B cell (primary cell): ENCODE measurements around the gene GNAT2. TPM values are rescaled to one million over a fixed set of nuclear protein-coding genes. Genes with fewer than 3 reads are reported as not detected.

Experiments used
- ATAC-seq: fragments of 200-7000 bp; cut with Tn5 transposase; one replicate; pipeline ENCODE4 v1.10.0; 2021; ENCODE audit warnings: low read depth, mild to moderate bottlenecking, moderate number of reproducible peaks, moderate library complexity
- CTCF ChIA-PET: fragments of 350-600 bp; sonication (Branson Sonifier 250); formaldehyde crosslinking; loops from one replicate; lab custom pipeline; 2021; ENCODE audit warnings: antibody characterized with exemption, inconsistent platforms; lab: Charles Lee
- POLR2A ChIA-PET: fragments of 350-600 bp; sonication (Branson Sonifier 250); formaldehyde crosslinking; loops from one replicate; lab custom pipeline; 2021; ENCODE audit warnings: antibody characterized with exemption; lab: Charles Lee
- DNase-seq: peaks from one replicate; pipeline ENCODE4 v3.0.0; 2013
- H2AFZ ChIP-seq: 2 replicates; pipeline ENCODE4 v1.6.1; 2012; ENCODE audit warnings: mild to moderate bottlenecking, low read depth, low read length; ENCODE audit not compliant: insufficient read depth, poor library complexity, severe bottlenecking
- H3K27ac ChIP-seq, 2 donors: 1 replicate in 1 of 2; 2 replicates in 1 of 2; pipeline ENCODE4 v1.5.1; 2012 to 2013; ENCODE audit warnings: low read length in 2 of 2, mild to moderate bottlenecking in 2 of 2, moderate library complexity in 1 of 2
- H3K27me3 ChIP-seq, 4 experiments: fragments of 200-600 bp in 1 of 4; sonication (generic) in 1 of 4; replicated peaks in 1 of 4; 1 replicate in 2 of 4; 2 replicates in 2 of 4; pipeline versions ENCODE4 v1.6.1 to v1.7.0; 2013 to 2016; ENCODE audit warnings: low read length in 3 of 4, mild to moderate bottlenecking in 2 of 4, mixed read lengths in 1 of 4, moderate library complexity in 1 of 4; ENCODE audit not compliant: insufficient read depth in 4 of 4, control insufficient read depth in 3 of 4; ENCODE audit errors: control extremely low read depth in 1 of 4
- H3K36me3 ChIP-seq, 2 experiments: replicated peaks in 1 of 2; 1 replicate in 1 of 2; 2 replicates in 1 of 2; pipeline versions ENCODE4 v1.6.1 to v1.7.1; 2013; ENCODE audit warnings: low read length in 1 of 2; ENCODE audit not compliant: insufficient read depth in 2 of 2, control insufficient read depth in 1 of 2; ENCODE audit errors: control extremely low read depth in 1 of 2, extremely low read depth in 1 of 2
- H3K4me1 ChIP-seq, 2 donors: fragments of 200-600 bp in 1 of 2; sonication (generic) in 1 of 2; 1 replicate in 1 of 2; 2 replicates in 1 of 2; pipeline versions ENCODE4 v1.5.1 to v1.6.1; 2013 to 2017; ENCODE audit warnings: low read length in 2 of 2; ENCODE audit not compliant: control insufficient read depth in 2 of 2, insufficient read depth in 2 of 2
- H3K4me2 ChIP-seq: replicated peaks from 2 replicates; pipeline ENCODE3; 2012; ENCODE audit warnings: mild to moderate bottlenecking, low read depth, low read length; ENCODE audit not compliant: poor library complexity, severe bottlenecking
- H3K4me3 ChIP-seq, 5 experiments: fragments of 200-600 bp in 1 of 5; sonication (generic) in 1 of 5; 1 replicate in 3 of 5; 2 replicates in 2 of 5; pipeline versions ENCODE4 v1.5.1 to v1.7.0; 2011 to 2016; ENCODE audit warnings: low read length in 4 of 5, mild to moderate bottlenecking in 4 of 5, low read depth in 2 of 5, control low read depth in 1 of 5, moderate library complexity in 1 of 5; ENCODE audit not compliant: insufficient read depth in 1 of 5; ENCODE audit errors: control extremely low read depth in 1 of 5, extremely low read depth in 1 of 5
- H3K79me2 ChIP-seq: fragments of 200-600 bp; sonication (generic); one replicate; pipeline ENCODE4 v1.6.0; 2016; ENCODE audit warnings: low read length; ENCODE audit not compliant: control insufficient read depth, insufficient read depth
- H3K9ac ChIP-seq: fragments of 200-600 bp; sonication (generic); 2 replicates; pipeline ENCODE4 v1.6.1; 2017; ENCODE audit warnings: mild to moderate bottlenecking, low read length, moderate library complexity
- H3K9me3 ChIP-seq, 3 donors: one replicate each; pipeline versions ENCODE4 v1.6.1 to v1.7.1; 2013; ENCODE audit warnings: low read length in 2 of 3; ENCODE audit not compliant: control insufficient read depth in 2 of 3, insufficient read depth in 1 of 3; ENCODE audit errors: control extremely low read depth in 1 of 3
- H4K20me1 ChIP-seq: 2 replicates; pipeline ENCODE4 v1.6.0; 2012; ENCODE audit warnings: mild to moderate bottlenecking, low read length; ENCODE audit not compliant: insufficient read depth, control insufficient read depth, poor library complexity, severe bottlenecking
- H3K27ac Mint-ChIP-seq: one replicate; pipeline ENCODE4 v1.8.0; 2021; ENCODE audit warnings: mixed read lengths
- H3K27me3 Mint-ChIP-seq: one replicate; pipeline ENCODE4 v1.8.0; 2021; ENCODE audit warnings: mixed read lengths
- H3K4me1 Mint-ChIP-seq: one replicate; pipeline ENCODE4 v1.8.0; 2021; ENCODE audit warnings: mixed read lengths
- H3K4me3 Mint-ChIP-seq: one replicate; pipeline ENCODE4 v1.8.0; 2021; ENCODE audit warnings: mixed read lengths
- H3K9me3 Mint-ChIP-seq: one replicate; pipeline ENCODE4 v1.8.0; 2022; ENCODE audit warnings: mixed read lengths; ENCODE audit not compliant: insufficient read depth
- EZH2 ChIP-seq: IDR thresholded peaks from 2 replicates; pipeline ENCODE4 v1.6.1; 2012; ENCODE audit warnings: borderline replicate concordance, low read depth, mild to moderate bottlenecking, moderate library complexity, low read length; ENCODE audit not compliant: insufficient read depth, poor library complexity, severe bottlenecking
- WGBS: methylation state at CpG from one replicate; pipeline ENCODE4 v1.1.5; 2013; ENCODE audit warnings: missing lambda C conversion rate; ENCODE audit not compliant: insufficient coverage; 5-methylcytosine and 5-hydroxymethylcytosine counted together
- intact Hi-C: fragments of 100-400 bp; cut with micrococcal nuclease; formaldehyde crosslinking; loops from one replicate; pipeline ENCODE4 v1.10.0; 2022
- polyA plus RNA-seq: library from polyadenylated mRNA; depleted of rRNA; stranded (reverse); fragments of >200 nt; gene quantifications from 2 replicates; pipeline ENCODE4 v1.2.3, GENCODE V29; 2012
- total RNA-seq, 2 donors: library from RNA; stranded (reverse); fragments of 120-200 nt in 1 of 2; gene quantifications; 1 replicate in 1 of 2; 2 replicates in 1 of 2; pipeline versions ENCODE4 v1.2.3 to v1.2.4, GENCODE V29; 2013 to 2022
- TF ChIP-seq, protein P1 (sequence below): fragments of 200-600 bp; IDR thresholded peaks from one replicate; pipeline ENCODE4 v1.8.0; 2022; ENCODE audit warnings: antibody characterized with exemption, mild to moderate bottlenecking

The GNAT2 gene
- total and polyA plus RNA-seq, 2 donors (not counting 1 experiment from before 2014, with no cell fraction given), result not detected

DNA sequence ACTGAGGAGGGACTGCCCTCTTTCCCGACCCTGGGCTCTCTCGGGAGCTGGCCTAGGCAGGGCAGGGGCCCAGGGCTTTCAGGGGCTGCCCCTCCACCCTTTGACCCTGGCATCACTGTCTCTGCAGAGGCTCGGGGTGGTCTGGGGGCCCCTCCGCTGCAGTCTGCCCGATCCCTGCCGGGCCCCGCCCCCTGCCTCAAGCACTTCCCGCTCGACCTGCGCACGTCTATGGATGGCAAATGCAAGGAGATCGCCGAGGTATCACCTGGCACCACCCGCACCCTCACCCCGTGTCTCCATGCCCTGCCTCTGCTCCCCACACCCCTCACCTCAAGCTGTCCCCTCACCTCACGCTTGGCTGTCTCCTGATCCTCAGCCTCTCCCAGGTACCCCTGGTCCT is 5.8 kb upstream of the GNAT2 start:
- Histone ChIP-seq H4K20me1 (peaks cover 8% of the 10 kb centered on the region), H3K27ac (peak overlapping the region; percentile 60 to 64), H3K4me1 (peaks cover 37 to 48% of the 10 kb centered on the region in 2 donors), H3K9ac (no peak overlapping the region), H2AFZ (no peak overlapping the region), H3K27me3 (no peaks in the 10 kb centered on the region), H3K9me3 (no peaks in the 10 kb centered on the region), H3K4me3 (no peak overlapping the region), H3K36me3 (peaks cover 0 to 37% of the 10 kb centered on the region in 2 experiments), H3K4me2 (no peak overlapping the region), H3K79me2 (peaks cover 37% of the 10 kb centered on the region)
- no peak for ATAC-seq
- DNase-seq, result no peak
- POLR2A ChIA-PET, result interaction anchor here (0.9 to 1.8 kb wide), 3 partner anchors 20 to 78 kb away, joined by 3 to 4 read pairs (median 3); partner anchors contain the start of gene GNAI3
- no peak overlapping the region for H3K4me3 Mint-ChIP-seq
- H3K27ac Mint-ChIP-seq, result peak overlapping the region; percentile 88
- TF ChIP-seq, protein P1, sequence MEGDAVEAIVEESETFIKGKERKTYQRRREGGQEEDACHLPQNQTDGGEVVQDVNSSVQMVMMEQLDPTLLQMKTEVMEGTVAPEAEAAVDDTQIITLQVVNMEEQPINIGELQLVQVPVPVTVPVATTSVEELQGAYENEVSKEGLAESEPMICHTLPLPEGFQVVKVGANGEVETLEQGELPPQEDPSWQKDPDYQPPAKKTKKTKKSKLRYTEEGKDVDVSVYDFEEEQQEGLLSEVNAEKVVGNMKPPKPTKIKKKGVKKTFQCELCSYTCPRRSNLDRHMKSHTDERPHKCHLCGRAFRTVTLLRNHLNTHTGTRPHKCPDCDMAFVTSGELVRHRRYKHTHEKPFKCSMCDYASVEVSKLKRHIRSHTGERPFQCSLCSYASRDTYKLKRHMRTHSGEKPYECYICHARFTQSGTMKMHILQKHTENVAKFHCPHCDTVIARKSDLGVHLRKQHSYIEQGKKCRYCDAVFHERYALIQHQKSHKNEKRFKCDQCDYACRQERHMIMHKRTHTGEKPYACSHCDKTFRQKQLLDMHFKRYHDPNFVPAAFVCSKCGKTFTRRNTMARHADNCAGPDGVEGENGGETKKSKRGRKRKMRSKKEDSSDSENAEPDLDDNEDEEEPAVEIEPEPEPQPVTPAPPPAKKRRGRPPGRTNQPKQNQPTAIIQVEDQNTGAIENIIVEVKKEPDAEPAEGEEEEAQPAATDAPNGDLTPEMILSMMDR, result no peak
- no peak for TF ChIP-seq EZH2
- 95% methylated on average over 16 of the region's 16 CpGs for WGBS
- H3K4me1 Mint-ChIP-seq, result peaks cover 48% of the 10 kb centered on the region
- intact Hi-C loops, result no loop called here
- no peaks in the 10 kb centered on the region for H3K9me3 Mint-ChIP-seq
- CTCF ChIA-PET, result interaction anchor here (1.7 to 7.3 kb wide), 5 partner anchors 15 to 359 kb away, joined by 6 to 64 read pairs (median 13); partner anchors contain the start of genes AHCYL1 and GNAI3
- no peaks in the 10 kb centered on the region for H3K27me3 Mint-ChIP-seq
